ENCODE results near the gene CEPT1. TPM values are rescaled to one million over a fixed set of nuclear protein-coding genes. Genes with fewer than 3 reads are reported as not detected.

Gene CEPT1
- total RNA-seq, 1 donor from 2014 or later: 25.3 TPM

DNA sequence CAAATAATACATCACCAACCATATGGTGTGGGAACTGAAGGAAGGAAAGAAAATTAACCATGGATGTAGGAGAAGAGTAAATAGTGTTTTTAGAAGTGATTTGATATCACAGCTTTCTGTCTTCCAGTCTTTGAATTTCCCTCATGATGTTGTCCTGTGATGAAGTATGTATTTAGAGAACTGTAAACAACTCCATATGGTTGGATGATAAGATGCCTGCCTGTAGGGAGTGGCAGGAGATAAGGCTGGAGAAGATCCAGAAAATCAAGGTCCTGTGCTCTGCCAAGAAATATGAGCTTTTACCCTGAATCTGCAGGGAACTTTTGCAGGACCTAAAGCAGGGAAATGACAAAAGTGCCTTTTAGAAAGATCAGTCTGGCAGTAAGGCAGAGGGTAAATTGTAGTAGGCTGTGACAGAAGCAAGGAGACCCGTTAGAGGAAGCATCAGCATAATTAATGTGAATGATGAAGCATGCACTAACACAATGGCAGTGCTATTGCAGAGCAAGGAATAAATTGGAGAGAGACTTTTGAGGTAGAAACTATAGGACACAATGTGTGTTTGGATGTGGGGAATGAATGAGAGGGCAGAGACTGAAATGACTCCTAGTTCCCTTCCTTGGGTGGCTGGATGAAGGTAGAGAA, 21.9 kb downstream of the CEPT1 start:
- Mint-ChIP-seq H3K27ac (ENCODE audit: unreplicated experiment) (no peak overlapping the region), H3K9me3 (ENCODE audit: unreplicated experiment) (no peaks in the 10 kb centered on the region), H3K4me3 (ENCODE audit: unreplicated experiment) (no peak overlapping the region), H3K36me3 (ENCODE audit: unreplicated experiment) (peaks cover 29% of the 10 kb centered on the region), H3K27me3 (ENCODE audit: unreplicated experiment) (no peaks in the 10 kb centered on the region), H3K4me1 (ENCODE audit: unreplicated experiment) (no peaks in the 10 kb centered on the region)
- no peak for DNase-seq (ENCODE audit: extremely low spot score, unreplicated experiment)
- TF ChIP-seq, protein P1, sequence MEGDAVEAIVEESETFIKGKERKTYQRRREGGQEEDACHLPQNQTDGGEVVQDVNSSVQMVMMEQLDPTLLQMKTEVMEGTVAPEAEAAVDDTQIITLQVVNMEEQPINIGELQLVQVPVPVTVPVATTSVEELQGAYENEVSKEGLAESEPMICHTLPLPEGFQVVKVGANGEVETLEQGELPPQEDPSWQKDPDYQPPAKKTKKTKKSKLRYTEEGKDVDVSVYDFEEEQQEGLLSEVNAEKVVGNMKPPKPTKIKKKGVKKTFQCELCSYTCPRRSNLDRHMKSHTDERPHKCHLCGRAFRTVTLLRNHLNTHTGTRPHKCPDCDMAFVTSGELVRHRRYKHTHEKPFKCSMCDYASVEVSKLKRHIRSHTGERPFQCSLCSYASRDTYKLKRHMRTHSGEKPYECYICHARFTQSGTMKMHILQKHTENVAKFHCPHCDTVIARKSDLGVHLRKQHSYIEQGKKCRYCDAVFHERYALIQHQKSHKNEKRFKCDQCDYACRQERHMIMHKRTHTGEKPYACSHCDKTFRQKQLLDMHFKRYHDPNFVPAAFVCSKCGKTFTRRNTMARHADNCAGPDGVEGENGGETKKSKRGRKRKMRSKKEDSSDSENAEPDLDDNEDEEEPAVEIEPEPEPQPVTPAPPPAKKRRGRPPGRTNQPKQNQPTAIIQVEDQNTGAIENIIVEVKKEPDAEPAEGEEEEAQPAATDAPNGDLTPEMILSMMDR (IDR thresholded peaks at IDR 0.05): no peak

DNA sequence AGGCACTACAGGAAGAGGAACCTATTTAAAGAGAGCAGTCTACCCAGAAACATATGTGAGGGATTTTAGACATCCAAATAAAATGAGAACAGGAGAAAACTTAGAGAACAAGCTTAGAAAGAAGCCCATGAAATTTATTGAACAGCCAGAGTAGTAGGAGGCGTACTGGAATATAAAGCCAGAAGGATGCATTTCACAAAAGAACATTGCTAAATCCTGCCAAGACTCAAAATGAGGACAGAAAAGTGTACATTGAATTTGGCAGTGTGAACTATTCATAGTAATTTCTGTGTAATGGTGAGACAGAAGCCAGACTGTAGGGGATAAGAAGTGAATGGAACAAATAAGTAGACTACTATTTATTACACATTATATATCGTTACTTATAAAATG, 22.5 kb downstream of the CEPT1 start:
- H3K27ac Mint-ChIP-seq (ENCODE audit: unreplicated experiment): no peak overlapping the region
- no peak for DNase-seq (ENCODE audit: extremely low spot score, unreplicated experiment)
- TF ChIP-seq, protein P1 (IDR thresholded peaks at IDR 0.05): no peak
- H3K27me3 Mint-ChIP-seq (ENCODE audit: unreplicated experiment): no peaks in the 10 kb centered on the region
- H3K4me3 Mint-ChIP-seq (ENCODE audit: unreplicated experiment): no peak overlapping the region
- peaks cover 29% of the 10 kb centered on the region for H3K36me3 Mint-ChIP-seq (ENCODE audit: unreplicated experiment)
- H3K9me3 Mint-ChIP-seq (ENCODE audit: unreplicated experiment): no peaks in the 10 kb centered on the region
- peaks cover 2% of the 10 kb centered on the region for H3K4me1 Mint-ChIP-seq (ENCODE audit: unreplicated experiment)

DNA sequence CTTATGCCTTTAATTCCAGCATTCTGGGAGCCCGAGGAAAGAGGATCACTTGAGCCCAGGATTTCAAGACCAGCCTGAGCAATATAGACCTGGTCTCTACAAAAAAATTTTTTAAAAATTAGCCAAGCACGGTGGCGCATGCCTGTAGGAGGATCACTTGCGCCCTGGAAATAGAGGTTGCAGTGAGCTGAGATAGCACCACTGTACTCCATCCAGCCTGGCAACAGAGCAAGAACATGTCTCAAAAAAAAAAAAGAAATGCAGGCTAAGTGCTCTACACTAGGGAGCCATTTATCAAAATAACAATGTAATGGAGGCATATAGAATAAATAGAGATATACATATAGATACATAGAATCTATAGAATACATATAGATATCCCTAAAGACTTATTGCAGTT, 23.3 kb downstream of the CEPT1 start:
- H3K4me1 Mint-ChIP-seq (ENCODE audit: unreplicated experiment): peaks cover 7% of the 10 kb centered on the region
- TF ChIP-seq, protein P1 (IDR thresholded peaks at IDR 0.05): no peak
- no peak overlapping the region for H3K4me3 Mint-ChIP-seq (ENCODE audit: unreplicated experiment)
- H3K36me3 Mint-ChIP-seq (ENCODE audit: unreplicated experiment): peaks cover 34% of the 10 kb centered on the region
- H3K27ac Mint-ChIP-seq (ENCODE audit: unreplicated experiment): no peak overlapping the region
- no peak for DNase-seq (ENCODE audit: extremely low spot score, unreplicated experiment)
- H3K27me3 Mint-ChIP-seq (ENCODE audit: unreplicated experiment): no peaks in the 10 kb centered on the region
- H3K9me3 Mint-ChIP-seq (ENCODE audit: unreplicated experiment): no peaks in the 10 kb centered on the region

DNA sequence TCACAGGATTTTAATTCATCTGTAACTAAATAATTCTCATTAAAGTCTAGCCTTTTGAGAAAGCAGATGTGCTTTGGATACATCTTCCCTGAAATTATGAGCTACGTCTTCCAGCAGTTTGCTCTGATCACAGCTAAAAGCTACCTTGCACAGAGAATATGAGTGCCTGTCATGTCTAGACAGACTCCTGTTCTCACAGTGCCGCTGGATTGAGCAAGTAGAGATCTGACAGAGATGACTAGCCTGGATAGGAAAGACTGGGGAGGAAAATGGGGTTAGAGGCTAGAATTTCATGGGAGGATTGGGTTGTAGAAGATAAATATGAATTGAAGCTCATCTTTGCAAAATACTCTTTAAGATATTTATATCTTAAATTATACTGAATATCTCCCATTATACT, 24.1 kb downstream of the CEPT1 start:
- DNase-seq (ENCODE audit: extremely low spot score, unreplicated experiment): no peak
- H3K4me3 Mint-ChIP-seq (ENCODE audit: unreplicated experiment): no peak overlapping the region
- TF ChIP-seq, protein P1 (IDR thresholded peaks at IDR 0.05): no peak
- no peaks in the 10 kb centered on the region for H3K27me3 Mint-ChIP-seq (ENCODE audit: unreplicated experiment)
- H3K4me1 Mint-ChIP-seq (ENCODE audit: unreplicated experiment): peaks cover 7% of the 10 kb centered on the region
- no peaks in the 10 kb centered on the region for H3K9me3 Mint-ChIP-seq (ENCODE audit: unreplicated experiment)
- peak overlapping the region; percentile 38 for H3K27ac Mint-ChIP-seq (ENCODE audit: unreplicated experiment)
- H3K36me3 Mint-ChIP-seq (ENCODE audit: unreplicated experiment): peaks cover 33% of the 10 kb centered on the region

DNA sequence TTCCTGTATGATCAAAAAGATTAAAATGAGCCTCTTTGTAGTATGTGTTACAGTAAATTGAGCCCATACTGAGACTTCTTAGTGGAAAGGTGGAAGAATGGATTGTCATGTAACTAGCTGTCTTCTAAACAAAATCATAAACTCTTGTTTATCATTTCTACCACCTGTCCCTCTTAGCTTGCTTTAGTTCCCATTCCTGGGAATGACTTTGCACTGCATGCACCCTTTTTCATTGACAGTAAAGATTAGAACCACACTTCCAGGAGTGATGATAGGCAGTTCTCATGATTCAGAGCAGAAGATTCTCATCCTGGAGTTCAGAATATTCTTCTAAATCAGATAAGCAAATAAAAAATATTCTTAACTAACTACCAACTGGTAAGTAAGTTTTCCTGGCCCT, 32.4 kb downstream of the CEPT1 start:
- H3K9me3 Mint-ChIP-seq (ENCODE audit: unreplicated experiment): no peaks in the 10 kb centered on the region
- H3K27ac Mint-ChIP-seq (ENCODE audit: unreplicated experiment): no peak overlapping the region
- DNase-seq (ENCODE audit: extremely low spot score, unreplicated experiment): no peak
- no peak overlapping the region for H3K4me3 Mint-ChIP-seq (ENCODE audit: unreplicated experiment)
- peaks cover 44% of the 10 kb centered on the region for H3K36me3 Mint-ChIP-seq (ENCODE audit: unreplicated experiment)
- TF ChIP-seq, protein P1 (IDR thresholded peaks at IDR 0.05): no peak
- no peaks in the 10 kb centered on the region for H3K27me3 Mint-ChIP-seq (ENCODE audit: unreplicated experiment)
- peaks cover 6% of the 10 kb centered on the region for H3K4me1 Mint-ChIP-seq (ENCODE audit: unreplicated experiment)

Data from osteocyte (in vitro differentiated cells).